ENCODE data around the gene SPRR2G. TPM values are rescaled to one million over a fixed set of nuclear protein-coding genes. Genes with fewer than 3 reads are reported as not detected.

Gene SPRR2G
- total RNA-seq, 2 experiments from 2014 or later, result not detected

Other genes starting within 250 kb of the SPRR2G start
- not detected for gene IVL, start 242.3 kb downstream of the SPRR2G start, total RNA-seq
- gene SPRR5, start 203.7 kb downstream of the SPRR2G start, total RNA-seq, result not detected
- not detected for gene SPRR4, start 180.2 kb downstream of the SPRR2G start, total RNA-seq
- gene SPRR1A, start 166.8 kb downstream of the SPRR2G start, total RNA-seq, result not detected
- gene SPRR3, start 149.1 kb downstream of the SPRR2G start, total RNA-seq, result not detected
- gene SPRR1B, start 119.7 kb downstream of the SPRR2G start, total RNA-seq, result not detected
- not detected for gene SPRR2D, start 109.8 kb downstream of the SPRR2G start, total RNA-seq
- not detected for gene SPRR2A, start 93.4 kb downstream of the SPRR2G start, total RNA-seq
- gene SPRR2B, start 79.3 kb downstream of the SPRR2G start, total RNA-seq, result not detected
- gene SPRR2E, start 56.4 kb downstream of the SPRR2G start, total RNA-seq, result not detected
- not detected for gene SPRR2F, start 37.4 kb downstream of the SPRR2G start, total RNA-seq
- gene LELP1, start 52.5 kb upstream of the SPRR2G start, total RNA-seq, result not detected
- gene PRR9, start 66.7 kb upstream of the SPRR2G start, total RNA-seq, result not detected
- not detected for gene LORICRIN, start 108.8 kb upstream of the SPRR2G start, total RNA-seq
- gene PGLYRP3, start 162.1 kb upstream of the SPRR2G start, total RNA-seq, result not detected
- gene PGLYRP4, start 198.0 kb upstream of the SPRR2G start, total RNA-seq, result not detected
- not detected for gene S100A9, start 207.0 kb upstream of the SPRR2G start, total RNA-seq
- gene S100A12, start 224.7 kb upstream of the SPRR2G start, total RNA-seq, result not detected
- not detected for gene S100A8, start 240.2 kb upstream of the SPRR2G start, total RNA-seq

Data from activated CD8-positive, alpha-beta memory T cell treated with anti-CD3 and anti-CD28 coated beads, Interleukin-2, amount 10 ng/mL, durations not matched to agents 7 days and 5 days (primary cell).